ENCODE measurements around the gene NKAP.

DNA sequence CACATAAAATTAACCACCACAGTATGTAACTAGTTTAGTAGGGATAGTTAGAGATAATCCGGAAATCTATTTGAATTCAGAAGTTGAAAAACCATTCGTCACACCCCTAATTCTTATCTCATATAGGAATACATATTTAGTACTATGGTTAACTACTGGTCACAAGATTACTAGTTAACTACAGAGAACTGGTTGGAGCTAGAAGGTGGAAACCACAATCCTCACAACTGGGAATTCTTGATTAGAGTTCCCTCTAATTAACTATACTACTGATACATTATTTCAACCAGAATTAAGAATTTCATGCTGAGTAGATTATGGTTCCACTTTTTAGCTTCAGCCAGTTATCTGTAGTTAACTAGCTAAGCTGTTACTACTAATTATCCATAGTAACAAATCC is 39.9 kb upstream of the NKAP start:
- TF ChIP-seq YY1 (IDR thresholded peaks at IDR 0.05; ENCODE audit: insufficient read depth, insufficient read length) (no peak), ZNF274 (IDR thresholded peaks at IDR 0.05; ENCODE audit: low read depth, low read length) (no peak), SUZ12 (IDR thresholded peaks at IDR 0.05; ENCODE audit: extremely low read depth, insufficient read depth, insufficient read length) (no peak)
